B cell (primary cell): ENCODE measurements around the gene KCNJ13.

ENCODE experiments used
- EZH2 ChIP-seq: IDR thresholded peaks from 2 replicates; pipeline ENCODE4 v1.6.1; 2012; ENCODE audit warnings: borderline replicate concordance, low read depth, mild to moderate bottlenecking, moderate library complexity, low read length; ENCODE audit not compliant: insufficient read depth, poor library complexity, severe bottlenecking
- TF ChIP-seq, protein P1 (sequence below): fragments of 200-600 bp; IDR thresholded peaks from one replicate; pipeline ENCODE4 v1.8.0; 2022; ENCODE audit warnings: antibody characterized with exemption, mild to moderate bottlenecking

GRCh38 chr2:232815569-232815968 lies 39.2 kb upstream of the KCNJ13 start:
- TF ChIP-seq, protein P1, sequence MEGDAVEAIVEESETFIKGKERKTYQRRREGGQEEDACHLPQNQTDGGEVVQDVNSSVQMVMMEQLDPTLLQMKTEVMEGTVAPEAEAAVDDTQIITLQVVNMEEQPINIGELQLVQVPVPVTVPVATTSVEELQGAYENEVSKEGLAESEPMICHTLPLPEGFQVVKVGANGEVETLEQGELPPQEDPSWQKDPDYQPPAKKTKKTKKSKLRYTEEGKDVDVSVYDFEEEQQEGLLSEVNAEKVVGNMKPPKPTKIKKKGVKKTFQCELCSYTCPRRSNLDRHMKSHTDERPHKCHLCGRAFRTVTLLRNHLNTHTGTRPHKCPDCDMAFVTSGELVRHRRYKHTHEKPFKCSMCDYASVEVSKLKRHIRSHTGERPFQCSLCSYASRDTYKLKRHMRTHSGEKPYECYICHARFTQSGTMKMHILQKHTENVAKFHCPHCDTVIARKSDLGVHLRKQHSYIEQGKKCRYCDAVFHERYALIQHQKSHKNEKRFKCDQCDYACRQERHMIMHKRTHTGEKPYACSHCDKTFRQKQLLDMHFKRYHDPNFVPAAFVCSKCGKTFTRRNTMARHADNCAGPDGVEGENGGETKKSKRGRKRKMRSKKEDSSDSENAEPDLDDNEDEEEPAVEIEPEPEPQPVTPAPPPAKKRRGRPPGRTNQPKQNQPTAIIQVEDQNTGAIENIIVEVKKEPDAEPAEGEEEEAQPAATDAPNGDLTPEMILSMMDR = no peak
- TF ChIP-seq EZH2 = no peak
